Measurements from ENCODE around the gene GABRR3.

GRCh38 chr3:97969541-97969940 lies 65.6 kb downstream of the GABRR3 start:
- TF ChIP-seq CTCF (conservative IDR thresholded peaks at IDR 0.05; ENCODE audit: low read depth, low read length) (no peak), EZH2 (IDR thresholded peaks at IDR 0.05; ENCODE audit: borderline replicate concordance, low read depth, low read length, poor library complexity, severe bottlenecking) (no peak)
